Measurements from ENCODE around the gene SPRED1.
"Not testable (repeated sequence)": the region's sequence is repeated elsewhere in the genome, so short reads cannot be mapped to it uniquely, and the experiment has no call there.

Gene SPRED1

GRCh38 chr15:38220606-38221273 is 31.9 kb upstream of the SPRED1 start:
- Mint-ChIP-seq H3K27me3 (ENCODE audit: low read depth) (peaks cover 14% of the 10 kb centered on the region), H3K4me1 (ENCODE audit: low read depth) (peaks cover 3% of the 10 kb centered on the region), H3K27ac (no peak overlapping the region), H3K9me3 (no peaks in the 10 kb centered on the region), H3K36me3 (ENCODE audit: low read depth) (no peaks in the 10 kb centered on the region), H3K4me3 (no peak overlapping the region)

- H3K27ac Mint-ChIP-seq, result no peak overlapping the region
- H3K27me3 Mint-ChIP-seq (ENCODE audit: low read depth), result peaks cover 11% of the 10 kb centered on the region
- no peaks in the 10 kb centered on the region for H3K9me3 Mint-ChIP-seq
- H3K36me3 Mint-ChIP-seq (ENCODE audit: low read depth), result no peaks in the 10 kb centered on the region
- H3K4me1 Mint-ChIP-seq (ENCODE audit: low read depth), result no peaks in the 10 kb centered on the region
- no peak overlapping the region for H3K4me3 Mint-ChIP-seq
Observed at GRCh38 chr15:38224486-38224885, 28.1 kb upstream of the SPRED1 start.

GRCh38 chr15:38225381-38225780 is 27.3 kb upstream of the SPRED1 start:
- peaks cover 10% of the 10 kb centered on the region for H3K27me3 Mint-ChIP-seq (ENCODE audit: low read depth)
- H3K9me3 Mint-ChIP-seq, result no peaks in the 10 kb centered on the region
- no peak overlapping the region for H3K4me3 Mint-ChIP-seq
- H3K4me1 Mint-ChIP-seq (ENCODE audit: low read depth), result no peaks in the 10 kb centered on the region
- no peaks in the 10 kb centered on the region for H3K36me3 Mint-ChIP-seq (ENCODE audit: low read depth)
- H3K27ac Mint-ChIP-seq, result no peak overlapping the region

GRCh38 chr15:38226608-38227266 is 25.9 kb upstream of the SPRED1 start:
- Mint-ChIP-seq H3K27me3 (ENCODE audit: low read depth) (peaks cover 10% of the 10 kb centered on the region), H3K4me3 (no peak overlapping the region), H3K36me3 (ENCODE audit: low read depth) (no peaks in the 10 kb centered on the region), H3K9me3 (no peaks in the 10 kb centered on the region), H3K4me1 (ENCODE audit: low read depth) (no peaks in the 10 kb centered on the region), H3K27ac (no peak overlapping the region)

GRCh38 chr15:38227941-38228340 is 24.7 kb upstream of the SPRED1 start:
- Mint-ChIP-seq H3K4me1 (ENCODE audit: low read depth) (no peaks in the 10 kb centered on the region), H3K4me3 (no peak overlapping the region), H3K9me3 (no peaks in the 10 kb centered on the region), H3K27ac (no peak overlapping the region), H3K36me3 (ENCODE audit: low read depth) (no peaks in the 10 kb centered on the region), H3K27me3 (ENCODE audit: low read depth) (peaks cover 10% of the 10 kb centered on the region)

- Mint-ChIP-seq H3K4me1 (ENCODE audit: low read depth) (no peaks in the 10 kb centered on the region), H3K4me3 (no peak overlapping the region), H3K27ac (no peak overlapping the region), H3K27me3 (ENCODE audit: low read depth) (peaks cover 10% of the 10 kb centered on the region), H3K9me3 (no peaks in the 10 kb centered on the region), H3K36me3 (ENCODE audit: low read depth) (no peaks in the 10 kb centered on the region)
Observed at GRCh38 chr15:38228618-38229017, 24.0 kb upstream of the SPRED1 start.

- Mint-ChIP-seq H3K4me1 (ENCODE audit: low read depth) (no peaks in the 10 kb centered on the region), H3K4me3 (no peak overlapping the region), H3K27me3 (ENCODE audit: low read depth) (peaks cover 10% of the 10 kb centered on the region), H3K36me3 (ENCODE audit: low read depth) (no peaks in the 10 kb centered on the region), H3K9me3 (no peaks in the 10 kb centered on the region), H3K27ac (no peak overlapping the region)
Observed at GRCh38 chr15:38229705-38230310, 22.8 kb upstream of the SPRED1 start.

GRCh38 chr15:38231436-38231835 is 21.2 kb upstream of the SPRED1 start:
- Mint-ChIP-seq H3K27ac (no peak overlapping the region), H3K27me3 (ENCODE audit: low read depth) (peaks cover 10% of the 10 kb centered on the region), H3K4me1 (ENCODE audit: low read depth) (no peaks in the 10 kb centered on the region), H3K9me3 (no peaks in the 10 kb centered on the region), H3K36me3 (ENCODE audit: low read depth) (no peaks in the 10 kb centered on the region), H3K4me3 (no peak overlapping the region)

GRCh38 chr15:38237021-38237420 is 15.6 kb upstream of the SPRED1 start:
- H3K9me3 Mint-ChIP-seq; H3K27ac Mint-ChIP-seq; H3K4me3 Mint-ChIP-seq; H3K27me3 Mint-ChIP-seq (ENCODE audit: low read depth); H3K4me1 Mint-ChIP-seq (ENCODE audit: low read depth); H3K36me3 Mint-ChIP-seq (ENCODE audit: low read depth): not testable (repeated sequence)

GRCh38 chr15:38238311-38238710 is 14.3 kb upstream of the SPRED1 start:
- H3K9me3 Mint-ChIP-seq, result no peaks in the 10 kb centered on the region
- no peak overlapping the region for H3K4me3 Mint-ChIP-seq
- no peaks in the 10 kb centered on the region for H3K4me1 Mint-ChIP-seq (ENCODE audit: low read depth)
- no peak overlapping the region for H3K27ac Mint-ChIP-seq
- no peaks in the 10 kb centered on the region for H3K36me3 Mint-ChIP-seq (ENCODE audit: low read depth)
- peaks cover 15% of the 10 kb centered on the region for H3K27me3 Mint-ChIP-seq (ENCODE audit: low read depth)

- no peaks in the 10 kb centered on the region for H3K9me3 Mint-ChIP-seq
- no peaks in the 10 kb centered on the region for H3K4me1 Mint-ChIP-seq (ENCODE audit: low read depth)
- no peak overlapping the region for H3K27ac Mint-ChIP-seq
- H3K27me3 Mint-ChIP-seq (ENCODE audit: low read depth), result peaks cover 33% of the 10 kb centered on the region
- no peaks in the 10 kb centered on the region for H3K36me3 Mint-ChIP-seq (ENCODE audit: low read depth)
- no peak overlapping the region for H3K4me3 Mint-ChIP-seq
Observed at GRCh38 chr15:38242055-38242454, 10.6 kb upstream of the SPRED1 start.

- Mint-ChIP-seq H3K27ac (no peak overlapping the region), H3K9me3 (no peaks in the 10 kb centered on the region), H3K4me3 (no peak overlapping the region), H3K27me3 (ENCODE audit: low read depth) (peaks cover 45% of the 10 kb centered on the region), H3K36me3 (ENCODE audit: low read depth) (no peaks in the 10 kb centered on the region), H3K4me1 (ENCODE audit: low read depth) (no peaks in the 10 kb centered on the region)
Observed at GRCh38 chr15:38243278-38244055, 9.2 kb upstream of the SPRED1 start.

- H3K27me3 Mint-ChIP-seq (ENCODE audit: low read depth), result peaks cover 67% of the 10 kb centered on the region
- no peaks in the 10 kb centered on the region for H3K36me3 Mint-ChIP-seq (ENCODE audit: low read depth)
- no peak overlapping the region for H3K4me3 Mint-ChIP-seq
Observed at GRCh38 chr15:38247336-38247735, 5.3 kb upstream of the SPRED1 start.

GRCh38 chr15:38253351-38253781 is 730 bp downstream of the SPRED1 start:
- Mint-ChIP-seq H3K27me3 (ENCODE audit: low read depth) (peaks cover 68% of the 10 kb centered on the region), H3K4me1 (ENCODE audit: low read depth) (peaks cover 24% of the 10 kb centered on the region), H3K27ac (no peak overlapping the region), H3K9me3 (no peaks in the 10 kb centered on the region), H3K36me3 (ENCODE audit: low read depth) (no peaks in the 10 kb centered on the region), H3K4me3 (peak overlapping the region; percentile 76)

More at GRCh38 chr15:38247336-38247735, 5.3 kb upstream of the SPRED1 start:
- Mint-ChIP-seq H3K9me3 (no peaks in the 10 kb centered on the region), H3K27ac (no peak overlapping the region), H3K4me1 (ENCODE audit: low read depth) (peaks cover 8% of the 10 kb centered on the region)

All from T-helper 1 cell treated with Interleukin-12 subunit alpha and Interleukin-12 subunit beta and Interleukin-4 antibody, amounts not matched to agents 30 μg/mL and 1 μg/mL, for 36 hours (primary cell).